Fibroblast of lung (primary cell): ENCODE data around the gene TM4SF18. TPM values are rescaled to one million over a fixed set of nuclear protein-coding genes. Genes with fewer than 3 reads are reported as not detected.

Source experiments
- DNase-seq, 2 donors: peaks; one replicate each; pipeline versions ENCODE4 v3.0.0 to v3.0.0-alpha.2; 2010; ENCODE audit warnings: low read depth in 2 of 2
- H2AFZ ChIP-seq: 2 replicates; pipeline ENCODE4 v1.5.1; 2012; ENCODE audit warnings: low read length, control low read depth, inconsistent platforms
- H3K27ac ChIP-seq: 2 replicates; pipeline ENCODE4 v1.5.1; 2011; ENCODE audit warnings: low read length, control low read depth; ENCODE audit not compliant: insufficient read depth
- H3K27me3 ChIP-seq: 2 replicates; pipeline ENCODE4 v1.5.1; 2011; ENCODE audit warnings: mild to moderate bottlenecking, low read length; ENCODE audit not compliant: control insufficient read depth, insufficient read depth
- H3K36me3 ChIP-seq: 2 replicates; pipeline ENCODE4 v1.5.1; 2011; ENCODE audit warnings: low read length; ENCODE audit not compliant: control insufficient read depth, insufficient read depth
- H3K4me1 ChIP-seq: 2 replicates; pipeline ENCODE4 v1.5.1; 2011; ENCODE audit warnings: low read length; ENCODE audit not compliant: control insufficient read depth, insufficient read depth; ENCODE audit errors: extremely low read depth
- H3K4me2 ChIP-seq: 2 replicates; pipeline ENCODE4 v1.5.1; 2011; ENCODE audit warnings: low read length, control low read depth; ENCODE audit not compliant: insufficient read depth; ENCODE audit errors: extremely low read depth
- H3K4me3 ChIP-seq, 4 experiments: fragments of 200-600 bp in 1 of 4; sonication (generic) in 1 of 4; replicated peaks in 1 of 4; 2 replicates each; pipeline ENCODE4 v1.5.1; 2011 to 2016; ENCODE audit warnings: low read length in 4 of 4, low read depth in 3 of 4, mild to moderate bottlenecking in 3 of 4, control low read depth in 2 of 4, inconsistent platforms in 1 of 4, mixed read lengths in 1 of 4; ENCODE audit not compliant: insufficient read depth in 1 of 4; ENCODE audit errors: control extremely low read depth in 1 of 4
- H3K79me2 ChIP-seq: 2 replicates; pipeline ENCODE4 v1.5.1; 2012; ENCODE audit warnings: mild to moderate bottlenecking, low read length, inconsistent platforms; ENCODE audit not compliant: control insufficient read depth, insufficient read depth
- H3K9ac ChIP-seq: 2 replicates; pipeline ENCODE4 v1.5.1; 2011; ENCODE audit warnings: mild to moderate bottlenecking, low read length, control low read depth; ENCODE audit not compliant: insufficient read depth
- H3K9me3 ChIP-seq: 2 replicates; pipeline ENCODE4 v1.5.1; 2012; ENCODE audit warnings: low read depth, low read length; ENCODE audit not compliant: control insufficient read depth, insufficient read depth
- H4K20me1 ChIP-seq: 2 replicates; pipeline ENCODE4 v1.5.1; 2011; ENCODE audit warnings: low read length; ENCODE audit not compliant: control insufficient read depth, insufficient read depth; ENCODE audit errors: extremely low read depth
- EZH2 ChIP-seq: IDR thresholded peaks from 2 replicates; pipeline ENCODE4 v1.5.1; 2012; ENCODE audit warnings: low read length, control low read depth, mild to moderate bottlenecking; ENCODE audit errors: missing control alignments
- polyA plus RNA-seq, 2 donors: library from polyadenylated mRNA; depleted of rRNA in 1 of 2; stranded (reverse) in 1 of 2; unstranded in 1 of 2; fragments of >200 nt; gene quantifications; 2 replicates each; pipeline ENCODE4 v1.2.1, GENCODE V29; 2011 to 2012; ENCODE audit warnings: missing spikeins in 1 of 2
- total RNA-seq: library from RNA; depleted of rRNA; stranded (reverse); fragments of >200 nt; gene quantifications from 2 replicates; pipeline ENCODE4 v1.2.1, GENCODE V29; 2014
- TF ChIP-seq, protein P1 (sequence below), 2 donors: IDR thresholded peaks in 1 of 2; conservative IDR thresholded peaks in 1 of 2; 1 replicate in 1 of 2; 2 replicates in 1 of 2; pipeline ENCODE4 v1.5.1; 2011 to 2012; ENCODE audit warnings: low read length in 2 of 2, control low read depth in 1 of 2, inconsistent platforms in 1 of 2, low read depth in 1 of 2, mild to moderate bottlenecking in 1 of 2

TM4SF18 gene
- total and polyA plus RNA-seq, 2 donors (not counting 1 experiment from before 2014, with no cell fraction given): not detected

DNA sequence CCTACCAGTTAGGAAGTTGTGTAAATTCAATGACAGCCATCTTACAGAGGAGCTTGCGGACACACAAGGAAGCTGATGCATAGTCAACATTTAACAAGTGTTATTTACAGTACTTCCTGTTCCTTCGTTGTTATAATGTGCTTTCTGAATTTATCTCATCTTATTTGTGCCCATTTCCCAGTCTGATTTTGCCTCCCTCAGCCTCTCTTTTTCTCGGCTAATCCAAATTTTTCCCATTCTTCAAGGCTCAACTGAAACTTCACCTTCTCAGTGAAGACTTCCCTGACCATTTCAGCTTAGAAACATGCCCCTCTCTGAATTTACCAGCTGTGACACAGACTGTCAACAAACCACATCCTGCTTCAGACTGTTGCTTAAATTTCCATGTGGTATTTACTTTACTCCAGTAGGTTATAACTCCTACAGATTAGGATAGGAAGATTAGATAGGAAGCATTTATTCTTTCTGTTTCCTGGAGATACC lies 56.1 kb downstream of the TM4SF18 start:
- Histone ChIP-seq H2AFZ (peak overlapping the region; percentile 4), H4K20me1 (no peaks in the 10 kb centered on the region), H3K27me3 (no peaks in the 10 kb centered on the region), H3K27ac (no peak overlapping the region), H3K4me3 (no peak overlapping the region), H3K4me1 (peaks cover 2% of the 10 kb centered on the region), H3K79me2 (no peaks in the 10 kb centered on the region), H3K36me3 (no peaks in the 10 kb centered on the region), H3K9me3 (no peaks in the 10 kb centered on the region), H3K9ac (no peak overlapping the region), H3K4me2 (peak overlapping the region; percentile 32)
- peak; percentile 71 to 89 for DNase-seq
- TF ChIP-seq EZH2: no peak
- TF ChIP-seq, protein P1, sequence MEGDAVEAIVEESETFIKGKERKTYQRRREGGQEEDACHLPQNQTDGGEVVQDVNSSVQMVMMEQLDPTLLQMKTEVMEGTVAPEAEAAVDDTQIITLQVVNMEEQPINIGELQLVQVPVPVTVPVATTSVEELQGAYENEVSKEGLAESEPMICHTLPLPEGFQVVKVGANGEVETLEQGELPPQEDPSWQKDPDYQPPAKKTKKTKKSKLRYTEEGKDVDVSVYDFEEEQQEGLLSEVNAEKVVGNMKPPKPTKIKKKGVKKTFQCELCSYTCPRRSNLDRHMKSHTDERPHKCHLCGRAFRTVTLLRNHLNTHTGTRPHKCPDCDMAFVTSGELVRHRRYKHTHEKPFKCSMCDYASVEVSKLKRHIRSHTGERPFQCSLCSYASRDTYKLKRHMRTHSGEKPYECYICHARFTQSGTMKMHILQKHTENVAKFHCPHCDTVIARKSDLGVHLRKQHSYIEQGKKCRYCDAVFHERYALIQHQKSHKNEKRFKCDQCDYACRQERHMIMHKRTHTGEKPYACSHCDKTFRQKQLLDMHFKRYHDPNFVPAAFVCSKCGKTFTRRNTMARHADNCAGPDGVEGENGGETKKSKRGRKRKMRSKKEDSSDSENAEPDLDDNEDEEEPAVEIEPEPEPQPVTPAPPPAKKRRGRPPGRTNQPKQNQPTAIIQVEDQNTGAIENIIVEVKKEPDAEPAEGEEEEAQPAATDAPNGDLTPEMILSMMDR (conservative IDR thresholded peaks at IDR 0.05 in 1 of 2, IDR thresholded peaks at IDR 0.05 in 1 of 2; ENCODE audit: low read depth in 1 of 2, low read length in 2 of 2): no peak

DNA sequence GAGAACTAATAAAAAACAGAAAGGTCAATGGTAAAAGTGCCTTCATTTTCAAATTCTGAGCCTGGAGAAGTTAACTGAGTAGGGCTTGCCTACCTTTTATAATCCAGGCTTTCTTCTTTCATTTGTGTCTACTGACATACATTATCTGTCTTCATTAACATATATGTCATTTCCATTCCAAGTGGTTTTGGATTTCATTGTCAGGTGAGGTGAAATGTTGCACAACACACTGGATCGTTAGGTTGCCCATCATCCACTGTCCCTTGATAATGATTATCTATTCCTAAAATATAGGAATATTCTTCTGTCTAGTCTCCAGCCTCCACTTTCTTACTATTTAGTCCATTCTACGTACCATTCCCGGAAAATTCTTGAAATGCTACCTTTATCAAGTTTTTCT lies 56.8 kb downstream of the TM4SF18 start:
- no peaks in the 10 kb centered on the region for H3K36me3 ChIP-seq
- H3K27ac ChIP-seq: no peak overlapping the region
- H3K79me2 ChIP-seq: no peaks in the 10 kb centered on the region
- no peak overlapping the region for H2AFZ ChIP-seq
- DNase-seq: no peak
- TF ChIP-seq EZH2: no peak
- TF ChIP-seq, protein P1 (conservative IDR thresholded peaks at IDR 0.05 in 1 of 2, IDR thresholded peaks at IDR 0.05 in 1 of 2; ENCODE audit: low read depth in 1 of 2, low read length in 2 of 2): no peak
- no peaks in the 10 kb centered on the region for H3K27me3 ChIP-seq
- H3K9me3 ChIP-seq: no peaks in the 10 kb centered on the region
- H4K20me1 ChIP-seq: no peaks in the 10 kb centered on the region
- H3K4me3 ChIP-seq: no peak overlapping the region
- peaks cover 2% of the 10 kb centered on the region for H3K4me1 ChIP-seq
- no peak overlapping the region for H3K9ac ChIP-seq
- no peak overlapping the region for H3K4me2 ChIP-seq

DNA sequence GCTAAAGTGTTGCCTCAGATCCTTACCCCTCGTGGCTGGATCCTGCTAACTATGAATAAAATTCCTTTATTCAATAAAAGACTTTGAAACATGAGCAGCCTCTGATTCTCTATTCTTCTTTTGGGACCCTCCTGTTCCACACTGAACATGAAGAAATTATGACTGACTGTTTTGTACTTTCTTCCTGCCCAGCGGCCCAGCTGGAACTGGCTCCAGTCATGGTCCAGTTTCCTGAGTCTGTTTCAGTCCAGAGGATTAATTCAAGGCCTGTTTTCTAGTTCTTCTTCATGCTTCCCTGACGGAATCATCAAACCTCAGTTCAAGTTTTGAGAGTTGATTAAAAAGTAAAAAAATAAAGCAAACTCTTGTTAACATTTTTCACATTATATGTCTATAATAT lies 59.2 kb downstream of the TM4SF18 start:
- no peak overlapping the region for H2AFZ ChIP-seq
- H3K9ac ChIP-seq: no peak overlapping the region
- H3K79me2 ChIP-seq: no peaks in the 10 kb centered on the region
- H3K4me2 ChIP-seq: no peak overlapping the region
- no peak overlapping the region for H3K27ac ChIP-seq
- H4K20me1 ChIP-seq: no peaks in the 10 kb centered on the region
- no peak for DNase-seq
- no peaks in the 10 kb centered on the region for H3K36me3 ChIP-seq
- TF ChIP-seq EZH2: no peak
- TF ChIP-seq, protein P1 (conservative IDR thresholded peaks at IDR 0.05 in 1 of 2, IDR thresholded peaks at IDR 0.05 in 1 of 2; ENCODE audit: low read depth in 1 of 2, low read length in 2 of 2): no peak
- no peak overlapping the region for H3K4me3 ChIP-seq
- H3K4me1 ChIP-seq: peaks cover 8% of the 10 kb centered on the region
- H3K27me3 ChIP-seq: no peaks in the 10 kb centered on the region
- no peaks in the 10 kb centered on the region for H3K9me3 ChIP-seq
